ENCODE results near the gene MDFI.
"Not testable (repeated sequence)": the region's sequence is repeated elsewhere in the genome, so short reads cannot be mapped to it uniquely, and the experiment has no call there.

The MDFI gene

GRCh38 chr6:41602864-41603608 lies 35.2 kb upstream of the MDFI start:
- peak; percentile 77 for DNase-seq

DNA sequence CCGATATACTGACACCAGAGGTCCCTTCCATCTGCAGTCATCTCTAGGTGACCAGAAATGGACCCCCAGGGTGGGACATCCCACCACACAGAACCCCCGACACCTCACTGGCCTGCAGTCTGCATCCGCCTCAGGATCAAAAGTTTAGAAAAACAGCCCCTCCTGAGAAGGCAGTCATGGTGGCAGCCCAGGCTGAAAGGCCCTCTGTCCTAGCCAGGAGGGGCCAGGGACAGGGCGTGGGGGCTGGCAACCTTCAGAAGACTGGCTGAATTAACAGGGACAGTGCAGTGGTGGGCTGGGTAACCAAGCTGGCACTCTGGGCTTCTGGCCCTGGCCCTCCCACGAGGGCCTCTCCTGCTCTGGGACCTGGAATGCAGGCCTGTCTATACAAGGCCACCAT lies 34.3 kb upstream of the MDFI start:
- no peak for DNase-seq

- no peak for DNase-seq
Observed at GRCh38 chr6:41605649-41606048, 32.6 kb upstream of the MDFI start.

- DNase-seq = no peak
Observed at GRCh38 chr6:41607036-41607435, 31.2 kb upstream of the MDFI start.

GRCh38 chr6:41607736-41608135 lies 30.5 kb upstream of the MDFI start:
- DNase-seq = no peak

- DNase-seq = no peak
Observed at GRCh38 chr6:41608443-41609151, 29.7 kb upstream of the MDFI start.

DNA sequence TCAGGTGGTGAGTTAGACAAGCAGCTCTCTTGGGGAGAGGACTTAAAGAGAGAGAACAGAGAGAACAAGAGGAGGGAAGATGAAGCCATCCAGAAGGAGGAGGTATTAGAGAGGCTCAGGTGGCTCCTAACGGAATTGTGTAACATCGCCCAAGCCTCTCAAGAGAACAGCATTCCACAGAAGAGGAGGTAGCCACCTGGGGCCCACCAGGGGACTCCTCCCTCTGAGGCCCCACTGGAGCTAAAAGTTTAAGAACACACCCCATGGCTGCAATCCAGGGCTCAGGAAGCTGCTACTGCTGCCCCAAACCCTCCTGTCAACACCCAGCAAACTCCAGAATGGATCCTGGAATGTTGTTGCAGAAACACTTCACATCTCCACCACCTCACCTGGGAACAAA lies 23.6 kb upstream of the MDFI start:
- no peak for DNase-seq

- DNase-seq = no peak
Observed at GRCh38 chr6:41615311-41615710, 23.0 kb upstream of the MDFI start.

- DNase-seq = no peak
Observed at GRCh38 chr6:41618598-41618997, 19.7 kb upstream of the MDFI start.

DNA sequence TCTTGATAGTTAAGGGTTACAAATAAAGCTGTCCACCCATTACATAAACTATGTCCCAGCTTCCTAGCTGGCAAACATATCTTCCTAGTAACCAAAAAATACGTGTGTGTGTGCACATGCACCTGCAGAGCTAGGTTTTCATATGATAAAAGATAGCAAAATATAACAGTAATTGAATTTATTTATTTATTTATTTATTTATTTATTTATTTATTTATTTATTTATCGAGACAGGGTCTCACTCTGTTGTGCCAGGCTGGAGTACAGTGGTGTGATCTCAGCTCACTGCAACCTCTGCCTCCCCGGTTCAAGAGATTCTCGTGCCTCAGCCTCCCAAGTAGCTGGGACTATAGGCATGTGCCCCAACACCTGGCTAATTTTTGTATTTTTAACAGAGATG lies 19.1 kb upstream of the MDFI start:
- DNase-seq = not testable (repeated sequence)

DNA sequence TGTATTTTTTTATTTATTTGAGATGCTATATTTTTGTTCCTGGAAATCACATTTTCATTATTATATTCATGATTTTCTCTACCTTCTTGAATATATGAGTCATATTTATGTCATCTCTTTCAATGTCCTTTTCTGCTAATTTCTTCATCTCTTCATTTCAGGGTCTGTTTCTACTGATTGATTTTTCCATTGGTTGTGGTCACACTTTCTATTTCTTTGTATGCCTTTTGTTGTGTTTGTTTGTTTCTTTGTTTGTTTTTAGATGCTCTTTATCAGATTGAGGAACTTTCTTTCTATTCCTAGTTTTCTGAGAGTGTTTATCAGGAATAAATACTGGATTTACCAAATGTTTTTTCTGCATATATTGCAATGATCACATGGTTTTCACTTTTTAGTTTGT lies 16.9 kb upstream of the MDFI start:
- no peak for DNase-seq

DNA sequence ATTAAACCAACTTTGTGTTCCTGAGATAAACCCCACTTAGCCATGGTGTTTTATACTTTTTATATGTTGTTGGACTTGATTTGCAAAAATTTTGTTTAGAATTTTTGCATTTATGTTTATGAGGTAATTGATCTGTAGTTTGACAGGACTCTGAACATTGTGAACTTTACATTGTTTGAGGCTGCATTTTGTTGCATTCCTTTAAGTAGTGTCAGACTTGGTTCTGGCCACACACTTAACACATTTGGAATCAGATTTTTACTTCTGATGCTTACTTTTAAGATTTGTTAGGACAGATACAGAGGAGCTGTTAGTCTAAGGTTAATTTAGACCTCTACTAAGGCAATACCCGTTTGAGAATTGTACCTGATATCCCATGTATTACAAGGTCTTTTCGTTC lies 16.5 kb upstream of the MDFI start:
- no peak for DNase-seq

DNA sequence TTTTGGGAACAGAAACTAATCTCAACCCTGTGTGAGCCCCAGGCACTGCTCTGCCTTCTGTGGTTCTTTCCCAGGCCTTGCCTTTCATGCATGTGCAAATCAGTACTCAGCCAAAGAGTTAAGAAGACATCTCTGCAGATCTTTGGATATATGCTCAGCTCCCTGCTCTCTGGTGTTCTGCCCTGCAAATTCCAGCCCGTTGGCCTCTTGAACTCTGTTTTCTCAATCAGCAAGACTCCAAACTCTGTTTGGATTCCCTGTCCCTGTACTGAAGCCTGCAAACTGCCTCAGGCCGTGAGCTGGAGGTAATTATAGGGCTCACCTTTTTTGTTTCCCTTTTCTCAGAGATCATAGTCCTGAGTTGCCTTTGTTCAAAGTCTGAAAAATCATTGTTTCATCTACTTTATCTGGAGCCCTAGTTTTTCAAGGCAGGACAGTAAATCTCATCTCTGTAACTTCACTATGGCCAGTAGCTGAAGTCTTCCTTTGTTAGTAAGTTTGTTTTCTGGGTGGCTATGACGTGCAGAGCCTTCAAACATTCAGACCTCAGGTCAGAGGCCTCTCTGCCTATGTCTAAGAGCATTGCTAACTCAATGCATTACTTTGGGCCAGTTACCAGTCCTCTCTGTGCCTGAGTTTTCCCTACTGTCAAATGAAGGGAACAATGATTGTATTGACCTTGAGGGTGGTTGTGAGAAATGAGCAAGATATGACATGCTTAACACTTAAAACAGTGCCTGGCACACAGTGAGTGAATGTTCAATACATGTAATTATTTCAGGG lies 15.9 kb upstream of the MDFI start:
- DNase-seq = no peak

GRCh38 chr6:41623330-41623729 lies 14.9 kb upstream of the MDFI start:
- no peak for DNase-seq

- no peak for DNase-seq
Observed at GRCh38 chr6:41624621-41625380, 13.5 kb upstream of the MDFI start.

DNA sequence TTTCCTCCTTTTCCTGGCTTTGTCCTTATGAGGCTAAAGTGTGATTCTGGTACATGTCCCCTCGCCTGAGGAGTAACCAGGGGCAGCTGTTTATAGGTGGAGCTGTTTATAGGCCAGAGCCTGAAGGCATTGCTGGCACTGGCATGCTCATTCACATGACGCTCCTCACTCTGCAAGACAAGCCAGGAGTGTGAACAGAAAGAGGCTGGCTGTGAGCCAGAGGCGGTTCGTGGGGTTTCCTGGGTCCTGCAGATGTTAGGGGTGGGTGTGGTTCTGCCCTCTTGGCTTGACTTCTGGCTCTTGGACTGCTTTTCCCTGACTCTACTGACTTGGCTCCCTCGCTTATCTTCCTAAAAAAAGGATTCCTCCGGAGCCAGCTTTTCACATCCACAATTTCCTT lies 12.8 kb upstream of the MDFI start:
- DNase-seq = no peak

- no peak for DNase-seq
Observed at GRCh38 chr6:41626022-41626421, 12.2 kb upstream of the MDFI start.

GRCh38 chr6:41626917-41627316 lies 11.4 kb upstream of the MDFI start:
- DNase-seq = no peak

GRCh38 chr6:41629128-41629527 lies 9.1 kb upstream of the MDFI start:
- no peak for DNase-seq

DNA sequence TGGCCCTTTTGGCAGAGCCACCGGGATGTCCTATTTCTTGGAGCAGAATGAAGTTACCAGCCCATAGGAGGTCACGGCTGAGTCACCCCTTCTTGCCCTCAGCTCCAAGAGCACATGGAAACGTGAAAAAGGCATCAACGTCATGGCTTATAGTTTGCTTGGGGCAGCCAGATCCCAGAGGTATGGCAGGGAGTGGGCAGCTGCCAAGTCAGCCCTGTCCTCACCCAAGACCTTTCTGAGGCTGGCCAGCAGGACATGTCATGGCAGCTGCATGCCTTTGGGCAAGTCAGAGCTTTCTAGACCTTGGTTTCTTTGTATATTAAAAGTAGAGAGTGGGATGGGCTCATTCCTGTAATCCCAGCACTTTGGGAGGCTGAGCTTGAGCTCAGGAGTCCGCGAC lies 8.2 kb upstream of the MDFI start:
- DNase-seq = no peak

- DNase-seq = no peak
Observed at GRCh38 chr6:41630946-41631345, 7.3 kb upstream of the MDFI start.

- DNase-seq = no peak
Observed at GRCh38 chr6:41633056-41633634, 5.1 kb upstream of the MDFI start.

- DNase-seq = no peak
Observed at GRCh38 chr6:41634657-41635056, 3.6 kb upstream of the MDFI start.

Measured in stimulated activated CD4-positive, alpha-beta T cell treated with anti-CD3 and anti-CD28 coated beads, Interleukin-1b, Interleukin-23, amount 100 ng/mL, for 48 hours (primary cell).